ENCODE results near the gene UBE3A. TPM values are rescaled to one million over a fixed set of nuclear protein-coding genes. Genes with fewer than 3 reads are reported as not detected.

The UBE3A gene
- total RNA-seq, 1 experiment from 2014 or later = 102 TPM

- no TSS peak for BruUV-seq (replicated peaks)
- DNase-seq (ENCODE audit: low read depth, low spot score) = no peak
- H3K4me3 ChIP-seq (ENCODE audit: low read depth in 2 of 2, low read length in 2 of 2) = no peak overlapping the region
- ChIA-PET CTCF (interaction anchor here (0.7 kb wide), 1 partner anchor 29 kb away, joined by 5 read pairs; no protein-coding TSS in a partner anchor), POLR2A (no interaction called here)
- no peaks in the 10 kb centered on the region for H3K9me3 ChIP-seq (ENCODE audit: control insufficient read depth, insufficient read depth, low read depth, low read length)
- no peak overlapping the region for H3K27ac ChIP-seq (ENCODE audit: low read length)
- no peaks in the 10 kb centered on the region for H3K4me1 ChIP-seq (ENCODE audit: control insufficient read depth, insufficient read depth, low read length)
- no peaks in the 10 kb centered on the region for H3K36me3 ChIP-seq (ENCODE audit: control insufficient read depth, insufficient read depth, low read length)
- intact Hi-C loops (cut with micrococcal nuclease; ENCODE audit: unreplicated experiment) (no loop called here), in situ Hi-C loops (cut with HindIII; ENCODE audit: low pct_unique_long_range_greater_than_20kb, low sequenced_read_pairs) (no loop called here)
- no peaks in the 10 kb centered on the region for H3K27me3 ChIP-seq (ENCODE audit: control insufficient read depth, insufficient read depth, low read length)
- no peak for ATAC-seq
- TF ChIP-seq SIN3A (IDR thresholded peaks at IDR 0.05; ENCODE audit: borderline replicate concordance, insufficient read depth, low read depth, low read length) (no peak), TCF7L2 (IDR thresholded peaks at IDR 0.05; ENCODE audit: low read depth, low read length) (no peak), POLR2AphosphoS5 (IDR thresholded peaks at IDR 0.05; ENCODE audit: low read depth, low read length) (no peak), CTCF (IDR thresholded peaks at IDR 0.05) (no peak), REST (IDR thresholded peaks at IDR 0.05; ENCODE audit: insufficient read depth in 1 of 2, low read depth in 2 of 2, low read length in 1 of 2) (no peak)
These were observed 35.4 kb upstream of the UBE3A start for GRCh38 chr15:25474251-25474650.

DNA sequence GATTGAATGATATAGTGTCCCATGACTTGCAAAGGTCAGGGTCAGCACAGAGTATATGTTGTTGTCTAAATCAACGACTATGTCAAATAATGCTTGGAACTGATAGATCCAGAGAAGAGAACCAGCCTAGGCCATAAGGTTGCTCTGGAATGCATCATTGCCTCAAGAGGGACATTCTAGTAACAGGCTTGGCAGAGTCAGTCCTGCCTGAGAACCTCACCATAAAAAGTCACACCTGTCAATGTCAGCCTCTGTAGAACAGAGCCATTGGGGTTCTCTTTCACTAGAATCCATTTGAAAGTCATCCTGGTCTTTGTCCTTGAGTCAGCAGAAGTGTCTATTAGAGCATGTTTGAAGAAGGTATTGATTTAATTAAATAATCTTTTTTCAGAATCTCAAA, 31.4 kb upstream of the UBE3A start:
- H3K4me3 ChIP-seq (ENCODE audit: low read depth in 2 of 2, low read length in 2 of 2) = no peak overlapping the region
- no peaks in the 10 kb centered on the region for H3K36me3 ChIP-seq (ENCODE audit: control insufficient read depth, insufficient read depth, low read length)
- intact Hi-C loops (cut with micrococcal nuclease; ENCODE audit: unreplicated experiment) (no loop called here), in situ Hi-C loops (cut with HindIII; ENCODE audit: low pct_unique_long_range_greater_than_20kb, low sequenced_read_pairs) (no loop called here)
- BruUV-seq (replicated peaks) = no TSS peak
- ChIA-PET CTCF (no interaction called here), POLR2A (no interaction called here)
- TF ChIP-seq SIN3A (IDR thresholded peaks at IDR 0.05; ENCODE audit: borderline replicate concordance, insufficient read depth, low read depth, low read length) (no peak), TCF7L2 (IDR thresholded peaks at IDR 0.05; ENCODE audit: low read depth, low read length) (no peak), CTCF (IDR thresholded peaks at IDR 0.05) (no peak), POLR2AphosphoS5 (IDR thresholded peaks at IDR 0.05; ENCODE audit: low read depth, low read length) (no peak), REST (IDR thresholded peaks at IDR 0.05; ENCODE audit: insufficient read depth in 1 of 2, low read depth in 2 of 2, low read length in 1 of 2) (no peak)
- DNase-seq (ENCODE audit: low read depth, low spot score) = no peak
- H3K27ac ChIP-seq (ENCODE audit: low read length) = no peak overlapping the region
- no peaks in the 10 kb centered on the region for H3K4me1 ChIP-seq (ENCODE audit: control insufficient read depth, insufficient read depth, low read length)
- H3K9me3 ChIP-seq (ENCODE audit: control insufficient read depth, insufficient read depth, low read depth, low read length) = no peaks in the 10 kb centered on the region
- ATAC-seq = no peak
- H3K27me3 ChIP-seq (ENCODE audit: control insufficient read depth, insufficient read depth, low read length) = no peaks in the 10 kb centered on the region

All from Panc1 (cell line).